Sigmoid colon (tissue), 4 donors: ENCODE results near the gene ACACA.

Source experiments
- EP300 ChIP-seq, 4 donors: sonication (generic); formaldehyde crosslinking; IDR thresholded peaks; one replicate each; pipeline ENCODE4 v1.6.1; 2017; ENCODE audit warnings: antibody characterized with exemption in 4 of 4
- POLR2A ChIP-seq, 2 donors: fragments of 450-650 bp; IDR thresholded peaks; one replicate each; pipeline ENCODE4 v1.6.1; 2016; ENCODE audit warnings: antibody characterized with exemption in 2 of 2, mild to moderate bottlenecking in 2 of 2, moderate library complexity in 2 of 2
- TF ChIP-seq, protein P1 (sequence below), 4 experiments: fragments of 450-650 bp in 3 of 4; fragments of 200-600 bp in 1 of 4; IDR thresholded peaks; one replicate each; pipeline ENCODE4 v1.5.1; 2016 to 2019; ENCODE audit warnings: antibody characterized with exemption in 4 of 4, mild to moderate bottlenecking in 3 of 4, moderate library complexity in 2 of 4

DNA sequence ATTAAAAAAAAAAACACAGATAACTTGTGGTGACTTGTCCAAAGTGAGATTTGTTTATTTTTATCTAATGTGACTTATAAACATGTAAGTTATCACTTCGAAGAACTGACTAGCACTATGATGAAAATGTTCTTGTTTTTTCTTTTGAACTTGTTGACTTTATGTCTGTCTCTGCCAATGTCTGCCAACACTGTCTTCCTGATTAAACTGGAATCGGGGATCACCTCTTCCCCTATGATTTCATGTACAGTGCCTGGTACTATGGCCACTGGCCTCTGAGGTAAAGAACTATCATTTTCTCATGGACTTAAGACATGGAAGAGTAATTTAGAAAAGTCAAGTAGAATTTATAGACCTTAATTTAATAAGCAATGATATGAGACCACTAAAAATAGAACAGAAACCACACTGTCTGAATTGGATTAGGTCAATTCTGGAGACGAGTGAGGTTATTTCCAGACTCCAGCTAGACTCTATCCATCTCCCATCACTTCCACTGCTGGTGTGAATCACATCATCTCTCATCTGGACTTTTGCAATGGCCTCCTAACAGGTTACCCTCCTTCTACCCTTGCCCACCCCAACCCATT, 22.0 kb downstream of the ACACA start:
- TF ChIP-seq, protein P1, sequence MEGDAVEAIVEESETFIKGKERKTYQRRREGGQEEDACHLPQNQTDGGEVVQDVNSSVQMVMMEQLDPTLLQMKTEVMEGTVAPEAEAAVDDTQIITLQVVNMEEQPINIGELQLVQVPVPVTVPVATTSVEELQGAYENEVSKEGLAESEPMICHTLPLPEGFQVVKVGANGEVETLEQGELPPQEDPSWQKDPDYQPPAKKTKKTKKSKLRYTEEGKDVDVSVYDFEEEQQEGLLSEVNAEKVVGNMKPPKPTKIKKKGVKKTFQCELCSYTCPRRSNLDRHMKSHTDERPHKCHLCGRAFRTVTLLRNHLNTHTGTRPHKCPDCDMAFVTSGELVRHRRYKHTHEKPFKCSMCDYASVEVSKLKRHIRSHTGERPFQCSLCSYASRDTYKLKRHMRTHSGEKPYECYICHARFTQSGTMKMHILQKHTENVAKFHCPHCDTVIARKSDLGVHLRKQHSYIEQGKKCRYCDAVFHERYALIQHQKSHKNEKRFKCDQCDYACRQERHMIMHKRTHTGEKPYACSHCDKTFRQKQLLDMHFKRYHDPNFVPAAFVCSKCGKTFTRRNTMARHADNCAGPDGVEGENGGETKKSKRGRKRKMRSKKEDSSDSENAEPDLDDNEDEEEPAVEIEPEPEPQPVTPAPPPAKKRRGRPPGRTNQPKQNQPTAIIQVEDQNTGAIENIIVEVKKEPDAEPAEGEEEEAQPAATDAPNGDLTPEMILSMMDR (IDR thresholded peaks at IDR 0.05) = no peak
- TF ChIP-seq POLR2A (IDR thresholded peaks at IDR 0.05) (no peak), EP300 (IDR thresholded peaks at IDR 0.05) (no peak)
